ENCODE data around the gene HLA-DRB5. TPM values are rescaled to one million over a fixed set of nuclear protein-coding genes. Genes with fewer than 3 reads are reported as not detected.

HLA-DRB5 gene
- total and polyA plus RNA-seq, 2 experiments from 2014 or later: not detected

- no peak for TF ChIP-seq REST (IDR thresholded peaks at IDR 0.05; ENCODE audit: unreplicated experiment)
- TF ChIP-seq EZH2 (IDR thresholded peaks at IDR 0.05; ENCODE audit: low read depth, unreplicated experiment): no peak
These were observed 36.9 kb upstream of the HLA-DRB5 start (continued) for GRCh38 chr6:32566957-32567356.

GRCh38 chr6:32565511-32565910, 35.4 kb upstream of the HLA-DRB5 start:
- Histone ChIP-seq H3K27me3 (ENCODE audit: insufficient read depth) (no peaks in the 10 kb centered on the region), H3F3A (replicated peaks; ENCODE audit: low read depth) (no peaks in the 10 kb centered on the region), H2AFZ (no peak overlapping the region), H3K4me3 (no peak overlapping the region), H3K9me2 (ENCODE audit: insufficient read depth) (no peaks in the 10 kb centered on the region), H3K79me2 (replicated peaks; ENCODE audit: insufficient read depth) (no peaks in the 10 kb centered on the region), H3K36me3 (ENCODE audit: insufficient read depth) (no peaks in the 10 kb centered on the region), H3K4me2 (no peak overlapping the region), H3K4me1 (ENCODE audit: insufficient read depth) (no peaks in the 10 kb centered on the region), H4K20me1 (replicated peaks; ENCODE audit: insufficient read depth) (no peaks in the 10 kb centered on the region), H3K27ac (ENCODE audit: low read depth) (no peak overlapping the region)
- H3K27ac Mint-ChIP-seq: no peak overlapping the region
- no peak for TF ChIP-seq REST (IDR thresholded peaks at IDR 0.05; ENCODE audit: unreplicated experiment)
- TF ChIP-seq POLR2AphosphoS5 (IDR thresholded peaks at IDR 0.05; ENCODE audit: low read depth): no peak
- TF ChIP-seq ZNF331 (CRISPR knock-in tag; IDR thresholded peaks at IDR 0.05; ENCODE audit: low read depth): no peak
- no peak for TF ChIP-seq EZH2phosphoT487 (IDR thresholded peaks at IDR 0.05; ENCODE audit: unreplicated experiment)
- no peak for TF ChIP-seq ZNF114 (CRISPR knock-in tag; IDR thresholded peaks at IDR 0.05)
- TF ChIP-seq CREB1 (CRISPR knock-in tag; IDR thresholded peaks at IDR 0.05; ENCODE audit: low read depth): no peak
- no peak overlapping the region for H3K4me3 Mint-ChIP-seq
- peaks cover 3% of the 10 kb centered on the region; the same call in 2 of the 3 replicates for H3K36me3 Mint-ChIP-seq (ENCODE audit: low read depth)
- DNase-seq (ENCODE audit: low spot score): no peak
- H3K9me3 Mint-ChIP-seq: peaks cover 5% of the 10 kb centered on the region; the same call in 1 of the 3 replicates
- no peaks in the 10 kb centered on the region for H3K27me3 Mint-ChIP-seq (ENCODE audit: insufficient read depth, low read depth, poor library complexity)
- no peaks in the 10 kb centered on the region; the same call in 2 of the 3 replicates for H3K4me1 Mint-ChIP-seq
- no peak for ATAC-seq

Measured in GM23338 (cell line).